Measurements from ENCODE around the gene GPC6.

GPC6 gene

GRCh38 chr13:94080527-94080926 is 853.9 kb downstream of the GPC6 start:
- DNase-seq, result no peak

GRCh38 chr13:94087100-94087499 is 860.5 kb downstream of the GPC6 start:
- DNase-seq, result no peak

- no peak for DNase-seq
These were observed 862.1 kb downstream of the GPC6 start for GRCh38 chr13:94088742-94089141.

- DNase-seq, result no peak
These were observed 864.3 kb downstream of the GPC6 start for GRCh38 chr13:94090773-94091480.

GRCh38 chr13:94093652-94094315 is 867.2 kb downstream of the GPC6 start:
- DNase-seq, result no peak

GRCh38 chr13:94109715-94110374 is 883.2 kb downstream of the GPC6 start:
- DNase-seq, result no peak

GRCh38 chr13:94112227-94112626 is 885.6 kb downstream of the GPC6 start:
- DNase-seq, result no peak

- DNase-seq, result no peak
These were observed 886.1 kb downstream of the GPC6 start for GRCh38 chr13:94112731-94113130.

- no peak for DNase-seq
These were observed 886.6 kb downstream of the GPC6 start for GRCh38 chr13:94113245-94113644.

- DNase-seq, result no peak
These were observed 887.6 kb downstream of the GPC6 start for GRCh38 chr13:94114166-94114565.

GRCh38 chr13:94115054-94115453 is 888.4 kb downstream of the GPC6 start:
- DNase-seq, result no peak

GRCh38 chr13:94119360-94119936 is 892.8 kb downstream of the GPC6 start:
- DNase-seq, result no peak

GRCh38 chr13:94120878-94121277 is 894.3 kb downstream of the GPC6 start:
- no peak for DNase-seq

GRCh38 chr13:94121686-94122085 is 895.1 kb downstream of the GPC6 start:
- no peak for DNase-seq

GRCh38 chr13:94122300-94122915 is 895.8 kb downstream of the GPC6 start:
- no peak for DNase-seq

- DNase-seq, result no peak
These were observed 897.0 kb downstream of the GPC6 start for GRCh38 chr13:94123557-94123956.

GRCh38 chr13:94128430-94128829 is 901.8 kb downstream of the GPC6 start:
- no peak for DNase-seq

- DNase-seq, result no peak
These were observed 902.9 kb downstream of the GPC6 start for GRCh38 chr13:94129490-94129894.

- DNase-seq, result no peak
These were observed 912.2 kb downstream of the GPC6 start for GRCh38 chr13:94138831-94139230.

GRCh38 chr13:94139393-94139995 is 912.9 kb downstream of the GPC6 start:
- no peak for DNase-seq

GRCh38 chr13:94140027-94140426 is 913.4 kb downstream of the GPC6 start:
- DNase-seq, result no peak

GRCh38 chr13:94140511-94140910 is 913.9 kb downstream of the GPC6 start:
- no peak for DNase-seq

Measured in CD4-positive, alpha-beta T cell treated with Interferon gamma for 1 hour (primary cell).